Measurements from ENCODE around the gene KLF14.

GRCh38 chr7:130752424-130752823 is 18.4 kb upstream of the KLF14 start:
- TF ChIP-seq ZC3H10 (CRISPR knock-in tag; IDR thresholded peaks at IDR 0.05) (no peak), CSRNP3 (CRISPR knock-in tag; IDR thresholded peaks at IDR 0.05) (no peak), GLIS3 (CRISPR knock-in tag; IDR thresholded peaks at IDR 0.05) (no peak), ZFP3 (CRISPR knock-in tag; IDR thresholded peaks at IDR 0.05) (no peak), ZNF565 (CRISPR knock-in tag; conservative IDR thresholded peaks at IDR 0.05; ENCODE audit: low read depth) (no peak), PATZ1 (CRISPR knock-in tag; IDR thresholded peaks at IDR 0.05; ENCODE audit: borderline replicate concordance) (no peak), ARNTL (CRISPR knock-in tag; IDR thresholded peaks at IDR 0.05; ENCODE audit: borderline replicate concordance, low read depth) (no peak), TCF4 (CRISPR knock-in tag; IDR thresholded peaks at IDR 0.05; ENCODE audit: borderline replicate concordance) (no peak), PPARA (CRISPR knock-in tag; IDR thresholded peaks at IDR 0.05; ENCODE audit: borderline replicate concordance) (no peak)
